Endothelial cell (in vitro differentiated cells): Measurements from ENCODE around the gene CHST9. TPM values are rescaled to one million over a fixed set of nuclear protein-coding genes. Genes with fewer than 3 reads are reported as not detected.
"Not testable (repeated sequence)": the region's sequence is repeated elsewhere in the genome, so short reads cannot be mapped to it uniquely, and the experiment has no call there.

Experiments used
- DNase-seq: peaks from one replicate; pipeline ENCODE4 v3.0.0; 2021; ENCODE audit warnings: low spot score
- H3K27ac Mint-ChIP-seq: one replicate; pipeline ENCODE4 v1.8.0; 2021; ENCODE audit warnings: mixed read lengths, inconsistent platforms; ENCODE audit not compliant: unreplicated experiment
- H3K27me3 Mint-ChIP-seq: one replicate; pipeline ENCODE4 v1.8.0; 2021; ENCODE audit warnings: mild to moderate bottlenecking, moderate library complexity, mixed read lengths, inconsistent platforms; ENCODE audit not compliant: unreplicated experiment
- H3K36me3 Mint-ChIP-seq: one replicate; pipeline ENCODE4 v1.8.0; 2021; ENCODE audit warnings: mild to moderate bottlenecking, low read depth, mixed read lengths, inconsistent platforms; ENCODE audit not compliant: unreplicated experiment
- H3K4me1 Mint-ChIP-seq: one replicate; pipeline ENCODE4 v1.8.0; 2021; ENCODE audit warnings: mild to moderate bottlenecking, mixed read lengths, inconsistent platforms; ENCODE audit not compliant: unreplicated experiment
- H3K4me3 Mint-ChIP-seq: one replicate; pipeline ENCODE4 v1.8.0; 2021; ENCODE audit warnings: mild to moderate bottlenecking, mixed read lengths, inconsistent platforms; ENCODE audit not compliant: unreplicated experiment
- H3K9me3 Mint-ChIP-seq: one replicate; pipeline ENCODE4 v1.8.0; 2021; ENCODE audit warnings: mixed read lengths, inconsistent platforms; ENCODE audit not compliant: unreplicated experiment
- CTCF ChIP-seq: fragments of 200-600 bp; sonication (generic); IDR thresholded peaks from one replicate; pipeline ENCODE4 v1.5.0; 2021; ENCODE audit warnings: antibody characterized with exemption; ENCODE audit not compliant: unreplicated experiment
- total RNA-seq: library from RNA; stranded (reverse); fragmentation: NEBNext Ultra II Directional; extraction: Animal tissue kit (Norgen Biotek cat#: 25700); gene quantifications from one replicate; pipeline ENCODE4 v1.2.1, GENCODE V29; 2021; ENCODE audit not compliant: unreplicated experiment

Gene CHST9
- total RNA-seq, 1 donor from 2014 or later = 4.7 TPM

- Mint-ChIP-seq H3K9me3 (no peaks in the 10 kb centered on the region), H3K4me3 (no peak overlapping the region), H3K4me1 (peaks cover 4% of the 10 kb centered on the region), H3K36me3 (no peaks in the 10 kb centered on the region), H3K27ac (no peak overlapping the region), H3K27me3 (no peaks in the 10 kb centered on the region)
- no peak for DNase-seq
- TF ChIP-seq CTCF = no peak
These were observed 203.6 kb downstream of the CHST9 start for GRCh38 chr18:26981360-26982082.

- H3K36me3 Mint-ChIP-seq = no peaks in the 10 kb centered on the region
- no peak for TF ChIP-seq CTCF
- H3K27me3 Mint-ChIP-seq = no peaks in the 10 kb centered on the region
- H3K9me3 Mint-ChIP-seq = no peaks in the 10 kb centered on the region
- DNase-seq = no peak
- H3K4me1 Mint-ChIP-seq = peaks cover 9% of the 10 kb centered on the region
- no peak overlapping the region for H3K4me3 Mint-ChIP-seq
- no peak overlapping the region for H3K27ac Mint-ChIP-seq
These were observed 206.2 kb downstream of the CHST9 start for GRCh38 chr18:26978812-26979341.

GRCh38 chr18:26977781-26978180 lies 207.3 kb downstream of the CHST9 start:
- Mint-ChIP-seq H3K9me3 (no peaks in the 10 kb centered on the region), H3K27ac (no peak overlapping the region), H3K4me3 (no peak overlapping the region), H3K27me3 (no peaks in the 10 kb centered on the region), H3K36me3 (no peaks in the 10 kb centered on the region), H3K4me1 (peaks cover 9% of the 10 kb centered on the region)
- DNase-seq = no peak
- no peak for TF ChIP-seq CTCF

- Mint-ChIP-seq H3K27me3 (peaks cover 3% of the 10 kb centered on the region), H3K4me3 (no peak overlapping the region), H3K4me1 (peaks cover 9% of the 10 kb centered on the region), H3K36me3 (no peaks in the 10 kb centered on the region), H3K9me3 (no peaks in the 10 kb centered on the region), H3K27ac (no peak overlapping the region)
- no peak for DNase-seq
- TF ChIP-seq CTCF = no peak
These were observed 208.9 kb downstream of the CHST9 start for GRCh38 chr18:26976206-26976605.

- not testable (repeated sequence) for DNase-seq, H3K27ac Mint-ChIP-seq, H3K4me3 Mint-ChIP-seq, H3K27me3 Mint-ChIP-seq, H3K36me3 Mint-ChIP-seq, H3K4me1 Mint-ChIP-seq, H3K9me3 Mint-ChIP-seq
These were observed 212.6 kb downstream of the CHST9 start for GRCh38 chr18:26972549-26972948.
